Rectal smooth muscle tissue (tissue), 1 donor: ENCODE data around the gene RNU2-63P.

Experiments used
- H3K27ac ChIP-seq: one replicate; pipeline ENCODE4 v1.7.0; 2013; ENCODE audit warnings: low read depth, low read length, inconsistent platforms
- H3K27me3 ChIP-seq: one replicate; pipeline ENCODE4 v1.7.0; 2013; ENCODE audit warnings: low read length; ENCODE audit not compliant: control insufficient read depth, insufficient read depth
- H3K36me3 ChIP-seq: one replicate; pipeline ENCODE4 v1.7.0; 2013; ENCODE audit warnings: low read length; ENCODE audit not compliant: control insufficient read depth, insufficient read depth
- H3K4me1 ChIP-seq: one replicate; pipeline ENCODE4 v1.7.0; 2013; ENCODE audit warnings: low read length; ENCODE audit not compliant: control insufficient read depth, insufficient read depth
- H3K4me3 ChIP-seq: one replicate; pipeline ENCODE4 v1.7.0; 2013; ENCODE audit warnings: low read length
- H3K9ac ChIP-seq: one replicate; pipeline ENCODE4 v1.7.0; 2013; ENCODE audit warnings: low read length

RNU2-63P gene

DNA sequence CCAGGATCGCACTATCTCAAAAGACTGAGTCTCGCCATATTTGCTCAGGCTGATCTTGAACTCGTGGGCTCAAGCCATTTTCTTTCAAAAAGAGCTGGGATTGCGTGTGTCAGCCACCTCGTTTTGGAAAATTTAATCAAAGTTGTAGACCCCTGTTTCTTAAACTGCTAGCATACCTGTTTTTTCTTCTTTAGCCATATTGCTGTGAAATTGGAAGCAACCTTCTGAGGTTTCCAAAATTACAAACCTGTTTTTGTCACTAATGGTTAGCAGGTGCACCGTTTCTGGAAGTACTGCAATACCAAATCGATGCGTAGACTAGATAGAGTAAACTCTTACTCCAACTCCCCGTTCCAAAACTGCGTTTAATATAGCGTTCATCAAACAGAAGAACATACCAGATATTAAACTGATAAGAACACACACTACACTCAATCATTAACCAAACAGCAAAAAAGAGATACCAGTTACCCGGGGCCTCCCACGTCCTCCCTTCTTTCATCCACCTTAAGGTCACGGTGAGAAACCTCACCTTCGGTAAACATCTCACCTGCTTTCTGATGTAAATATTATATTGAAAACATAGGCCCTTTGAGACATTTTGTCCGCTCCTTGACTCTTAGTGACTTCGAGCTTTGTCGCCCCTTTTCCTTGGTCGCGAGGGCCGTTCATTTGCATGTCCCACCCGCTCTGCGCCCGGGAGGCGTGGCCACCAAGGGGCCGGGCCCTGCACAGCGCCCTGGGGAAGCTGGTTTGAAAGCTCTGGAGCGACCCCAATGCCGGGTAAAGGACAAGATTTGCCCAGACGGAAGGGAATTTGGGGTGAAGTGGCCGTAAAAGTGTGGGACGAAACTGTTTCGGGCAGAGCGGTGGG is at the start of gene RNU2-63P:
Gene RNU2-63P, minus strand, starts transcription at position 462 of the 874 bp plus-strand sequence.
- peak within 1 kb of the TSS; percentile 75 for H3K4me3 ChIP-seq
- H3K4me1 ChIP-seq = no peaks in the 10 kb centered on the region
- H3K9ac ChIP-seq = peak within 1 kb of the TSS; percentile 42
- H3K27me3 ChIP-seq = no peaks in the 10 kb centered on the region
- no peaks in the 10 kb centered on the region for H3K36me3 ChIP-seq
- no peak within 1 kb of the TSS for H3K27ac ChIP-seq

GRCh38 chr2:88061295-88061694 is 44.9 kb upstream of the RNU2-63P start:
- H3K4me1 ChIP-seq = no peaks in the 10 kb centered on the region
- no peak overlapping the region for H3K4me3 ChIP-seq
- no peaks in the 10 kb centered on the region for H3K27me3 ChIP-seq
- H3K27ac ChIP-seq = no peak overlapping the region
- no peaks in the 10 kb centered on the region for H3K36me3 ChIP-seq
- H3K9ac ChIP-seq = no peak overlapping the region

- Histone ChIP-seq H3K36me3 (no peaks in the 10 kb centered on the region), H3K9ac (no peak overlapping the region), H3K27ac (no peak overlapping the region), H3K27me3 (no peaks in the 10 kb centered on the region), H3K4me3 (no peak overlapping the region), H3K4me1 (peaks cover 4% of the 10 kb centered on the region)
Observed at GRCh38 chr2:88060907-88061275, 44.5 kb upstream of the RNU2-63P start.

DNA sequence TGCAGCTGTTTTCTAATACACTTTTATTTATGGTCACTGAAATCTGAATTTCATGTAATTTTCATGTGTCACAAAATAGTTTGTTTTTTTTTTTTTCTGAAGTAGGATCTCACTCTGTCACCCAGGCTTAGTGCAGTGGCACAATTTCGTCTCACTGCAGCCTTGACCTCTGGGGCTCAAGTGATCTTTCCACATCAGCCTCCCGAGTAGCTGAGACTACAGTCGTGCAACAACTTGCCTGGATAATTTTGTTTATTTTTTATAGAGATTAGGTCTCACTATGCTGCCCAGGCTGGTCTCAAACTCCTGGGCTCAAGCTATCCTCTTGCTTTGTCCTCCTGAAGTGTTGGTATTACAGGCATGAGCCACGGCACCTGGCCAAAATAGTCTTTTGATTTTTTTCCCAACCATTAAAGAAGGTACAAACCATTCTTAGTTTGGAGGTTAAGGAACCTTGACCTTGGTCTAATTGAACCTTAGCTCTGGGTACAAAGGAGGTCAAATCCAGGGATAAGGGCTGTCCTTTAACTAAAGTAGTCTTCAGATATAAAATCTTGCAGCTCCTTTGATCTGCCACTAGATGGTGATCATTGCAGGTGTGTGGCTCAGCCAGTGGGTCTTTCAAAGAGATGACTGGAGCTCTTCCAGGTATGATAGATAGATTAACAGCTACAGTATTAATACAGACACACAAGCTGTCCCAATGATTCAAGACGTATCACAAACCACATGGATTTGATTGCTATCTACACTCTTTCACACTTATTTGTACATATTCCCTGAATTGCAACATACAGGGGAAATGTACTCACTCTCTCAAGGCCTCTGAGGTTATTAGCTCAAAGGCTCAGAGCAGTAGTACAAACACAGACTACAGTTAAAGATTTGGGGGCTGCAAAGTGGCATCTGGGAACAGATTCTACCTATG is 43.9 kb upstream of the RNU2-63P start:
- H3K27me3 ChIP-seq = no peaks in the 10 kb centered on the region
- H3K27ac ChIP-seq = no peak overlapping the region
- no peak overlapping the region for H3K4me3 ChIP-seq
- no peak overlapping the region for H3K9ac ChIP-seq
- no peaks in the 10 kb centered on the region for H3K36me3 ChIP-seq
- peaks cover 4% of the 10 kb centered on the region for H3K4me1 ChIP-seq

DNA sequence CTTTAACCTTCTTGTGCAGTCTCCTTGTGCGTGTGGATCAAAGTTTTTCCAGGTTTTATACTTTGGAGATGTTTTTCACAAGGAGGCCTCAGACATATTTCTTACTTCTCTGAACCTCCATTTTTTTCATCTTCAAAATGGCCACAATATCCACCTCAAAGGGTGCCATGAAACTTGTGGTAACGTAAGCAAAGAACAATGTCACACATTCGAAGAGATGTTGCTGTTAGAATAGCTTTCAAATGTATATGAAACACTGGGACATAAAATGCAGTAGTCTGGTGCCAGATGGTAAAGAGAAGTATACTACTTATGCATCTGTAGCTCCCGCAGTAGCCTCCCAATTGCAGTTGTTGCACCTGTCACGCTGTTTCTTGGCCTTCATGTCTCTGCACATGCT is 41.8 kb upstream of the RNU2-63P start:
- Histone ChIP-seq H3K27me3 (no peaks in the 10 kb centered on the region), H3K4me3 (no peak overlapping the region), H3K36me3 (no peaks in the 10 kb centered on the region), H3K27ac (no peak overlapping the region), H3K9ac (no peak overlapping the region), H3K4me1 (peaks cover 18% of the 10 kb centered on the region)

DNA sequence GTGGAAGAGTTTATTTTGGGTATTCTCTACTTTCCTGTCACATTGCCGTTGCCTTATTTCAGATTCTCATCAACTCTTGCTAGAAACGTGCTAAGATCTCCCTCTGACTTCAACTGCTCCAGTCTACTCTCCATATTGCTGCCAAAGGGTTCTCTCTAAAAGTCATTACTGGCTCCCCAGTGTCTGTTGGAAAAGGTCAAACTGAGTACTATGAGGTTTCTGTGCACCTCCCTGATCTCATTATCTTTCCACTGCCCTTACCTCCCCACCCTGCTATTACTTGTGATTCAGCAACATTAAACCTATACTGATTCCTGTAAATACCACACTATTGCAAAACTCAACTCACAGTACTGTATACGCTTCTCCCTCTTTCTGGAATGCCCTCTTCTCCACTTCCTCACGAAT is 41.1 kb upstream of the RNU2-63P start:
- H3K9ac ChIP-seq = no peak overlapping the region
- H3K27ac ChIP-seq = no peak overlapping the region
- no peaks in the 10 kb centered on the region for H3K36me3 ChIP-seq

DNA sequence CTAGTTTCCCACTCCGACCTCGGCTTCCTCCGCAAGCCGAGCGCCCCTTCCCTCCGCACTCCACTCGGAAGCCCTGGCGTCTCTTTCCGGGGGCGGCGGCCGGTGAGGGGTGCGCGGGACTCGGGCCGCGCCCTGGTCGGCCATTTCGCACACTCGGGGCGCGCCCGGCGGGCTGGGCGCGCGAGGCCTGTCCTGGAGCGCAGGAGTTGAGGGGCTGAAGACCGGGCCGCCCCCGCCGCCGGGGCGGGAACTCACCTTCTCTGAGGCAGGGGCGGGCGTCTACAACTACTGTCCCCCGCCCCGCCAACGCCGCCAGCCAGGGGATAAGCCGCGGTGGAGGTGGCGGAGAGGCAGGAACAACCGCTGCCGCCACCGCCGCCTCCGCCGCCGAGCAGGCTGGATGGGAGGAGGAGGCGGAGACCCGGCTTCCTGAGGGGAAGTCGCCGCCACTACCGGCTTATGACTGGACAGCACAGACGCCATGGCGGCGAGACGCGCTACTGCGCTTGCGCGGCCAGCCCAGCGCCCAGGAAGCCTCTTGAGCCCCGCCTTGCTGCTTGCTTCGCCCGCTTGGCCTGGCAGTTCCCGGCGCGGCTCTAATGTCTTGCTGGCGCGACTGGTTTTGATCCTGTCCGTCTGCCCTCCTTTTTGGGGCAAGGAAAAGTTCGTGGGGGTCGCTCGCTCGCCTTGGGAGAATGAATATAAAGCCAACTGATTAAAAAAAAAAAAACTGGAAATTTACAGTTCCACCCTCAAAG is 39.2 kb upstream of the RNU2-63P start, which contains the start of gene KRCC1:
Gene KRCC1, minus strand, starts transcription at position 413 of the 758 bp plus-strand sequence. CDS start 27,220 bp downstream, outside the sequence.
- Histone ChIP-seq H3K27ac (peak within 1 kb of the TSS; percentile 98), H3K4me1 (peaks cover 18% of the 10 kb centered on the region), H3K36me3 (no peaks in the 10 kb centered on the region), H3K27me3 (no peaks in the 10 kb centered on the region), H3K9ac (peak within 1 kb of the TSS; percentile 91), H3K4me3 (peak within 1 kb of the TSS; percentile 91)

More for the DNA sequence above, 41.1 kb upstream of the RNU2-63P start:
- Histone ChIP-seq H3K27me3 (no peaks in the 10 kb centered on the region), H3K4me3 (no peak overlapping the region), H3K4me1 (peaks cover 18% of the 10 kb centered on the region)

- Histone ChIP-seq H3K4me3 (peak overlapping the region; percentile 91), H3K36me3 (no peaks in the 10 kb centered on the region), H3K27me3 (no peaks in the 10 kb centered on the region), H3K9ac (peak overlapping the region; percentile 91), H3K27ac (peak overlapping the region; percentile 98), H3K4me1 (peaks cover 18% of the 10 kb centered on the region)
Observed at GRCh38 chr2:88054782-88055370, 38.5 kb upstream of the RNU2-63P start.

- Histone ChIP-seq H3K4me3 (peak overlapping the region; percentile 91), H3K27ac (peak overlapping the region; percentile 98), H3K9ac (peak overlapping the region; percentile 91), H3K4me1 (peaks cover 18% of the 10 kb centered on the region), H3K36me3 (no peaks in the 10 kb centered on the region), H3K27me3 (no peaks in the 10 kb centered on the region)
Observed at GRCh38 chr2:88053934-88054781, 37.8 kb upstream of the RNU2-63P start.

GRCh38 chr2:88053296-88053695 is 36.9 kb upstream of the RNU2-63P start:
- Histone ChIP-seq H3K27me3 (no peaks in the 10 kb centered on the region), H3K36me3 (no peaks in the 10 kb centered on the region), H3K27ac (no peak overlapping the region), H3K4me3 (peak overlapping the region; percentile 23), H3K4me1 (peaks cover 18% of the 10 kb centered on the region), H3K9ac (no peak overlapping the region)

DNA sequence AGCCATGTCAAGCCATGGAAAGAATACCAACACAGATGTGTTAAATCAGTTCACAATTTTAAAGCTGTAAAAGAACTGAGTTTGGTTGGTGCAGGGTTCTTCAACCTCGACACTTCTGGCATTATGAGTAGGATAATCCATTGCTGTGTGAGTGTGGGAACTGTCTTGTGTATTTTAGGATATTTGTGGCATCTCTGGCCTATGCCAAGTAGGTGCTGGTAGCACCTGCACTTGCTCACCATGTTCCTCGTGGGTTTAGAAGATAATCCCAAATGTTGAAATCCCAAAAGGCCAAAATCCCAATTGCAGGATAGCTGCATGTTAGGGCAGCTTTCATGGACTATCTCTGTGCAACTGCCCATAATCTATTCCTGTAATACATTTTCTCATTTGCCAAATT is 35.4 kb upstream of the RNU2-63P start:
- H3K36me3 ChIP-seq = no peaks in the 10 kb centered on the region
- H3K9ac ChIP-seq = no peak overlapping the region
- H3K4me3 ChIP-seq = no peak overlapping the region
- H3K27me3 ChIP-seq = no peaks in the 10 kb centered on the region
- H3K27ac ChIP-seq = no peak overlapping the region
- peaks cover 18% of the 10 kb centered on the region for H3K4me1 ChIP-seq
